HG03571 (cell line): Measurements from ENCODE around the gene BMPR1B.

Experiments
- ATAC-seq: cut with Tn5 transposase; IDR thresholded peaks from one replicate; pipeline ENCODE4 v1.9.1; 2021; ENCODE audit not compliant: unreplicated experiment

BMPR1B gene

DNA sequence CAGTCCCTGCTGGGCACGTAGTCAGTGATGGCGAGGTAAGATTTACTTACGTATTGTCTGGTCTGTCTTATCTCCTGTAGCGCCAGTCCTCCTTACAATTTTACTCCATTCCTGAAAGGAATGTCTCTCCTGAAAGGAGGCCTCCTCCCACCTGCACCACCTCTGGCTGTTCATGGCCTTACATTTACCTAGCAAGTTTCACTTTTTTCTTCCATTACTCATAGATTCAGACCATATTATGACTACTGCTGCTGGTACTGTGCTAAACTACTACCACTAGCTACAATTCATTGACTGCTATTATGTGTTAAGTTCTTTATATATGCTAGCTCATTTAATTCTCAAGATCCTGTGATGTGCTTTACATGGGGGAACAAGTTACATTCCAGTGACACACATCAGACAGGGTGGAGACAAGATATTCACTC, 189.9 kb downstream of the BMPR1B start:
- no peak for ATAC-seq

DNA sequence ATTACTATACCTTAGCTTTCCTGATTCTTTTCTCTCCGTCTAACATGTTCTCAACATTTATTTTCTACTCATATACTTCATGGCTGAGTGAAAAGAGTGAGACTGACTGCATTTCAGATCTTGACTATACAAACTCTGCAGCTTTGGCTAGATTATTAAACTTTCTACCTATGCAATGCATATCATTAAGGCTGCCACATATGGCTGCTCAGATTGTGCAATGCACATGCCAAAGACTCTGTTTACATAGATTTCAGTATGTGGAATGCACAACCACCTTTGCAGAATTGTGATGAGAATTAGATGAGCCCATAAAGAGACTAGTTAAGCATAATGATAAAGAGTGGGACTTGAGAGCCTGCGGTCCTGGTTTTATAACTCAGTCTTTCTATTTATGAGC, 196.5 kb downstream of the BMPR1B start:
- ATAC-seq, result no peak

DNA sequence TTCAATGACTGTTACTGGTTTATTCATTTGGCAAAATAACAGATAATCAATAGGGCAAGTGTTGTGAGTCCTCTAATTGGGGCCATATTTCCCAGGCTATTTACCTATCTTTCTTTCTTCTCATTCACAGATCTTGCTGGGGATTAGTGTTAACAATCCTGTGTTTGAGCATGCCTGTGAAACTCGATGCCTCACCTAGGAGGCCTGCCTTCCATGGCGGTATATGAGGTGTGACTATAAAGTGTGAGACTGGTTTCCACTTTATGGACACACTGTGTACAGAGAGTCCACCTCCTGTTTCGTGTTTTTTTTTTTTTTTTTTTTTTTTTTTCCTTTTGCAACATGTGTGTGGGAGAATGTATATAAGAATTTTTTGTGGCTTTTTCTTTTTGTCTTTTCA, 199.3 kb downstream of the BMPR1B start:
- ATAC-seq, result no peak

DNA sequence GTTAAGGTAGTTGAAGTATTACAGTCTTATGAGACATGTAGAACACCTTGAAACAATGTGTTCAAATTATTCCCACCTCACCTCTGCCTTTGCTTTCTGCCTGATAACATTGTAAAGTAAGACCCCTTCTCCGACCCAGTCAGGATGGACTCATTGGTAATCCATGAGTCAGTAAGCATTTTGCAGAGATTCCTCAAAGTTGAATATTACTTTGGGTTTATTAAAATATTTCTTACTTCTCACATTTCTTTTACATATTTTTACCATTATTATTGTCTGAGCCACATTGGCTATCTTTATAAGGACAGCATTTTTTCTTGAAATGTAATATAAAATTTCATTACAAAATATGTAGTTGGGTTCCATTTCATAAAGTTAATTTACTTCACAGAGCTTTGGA, 201.6 kb downstream of the BMPR1B start:
- ATAC-seq, result no peak

DNA sequence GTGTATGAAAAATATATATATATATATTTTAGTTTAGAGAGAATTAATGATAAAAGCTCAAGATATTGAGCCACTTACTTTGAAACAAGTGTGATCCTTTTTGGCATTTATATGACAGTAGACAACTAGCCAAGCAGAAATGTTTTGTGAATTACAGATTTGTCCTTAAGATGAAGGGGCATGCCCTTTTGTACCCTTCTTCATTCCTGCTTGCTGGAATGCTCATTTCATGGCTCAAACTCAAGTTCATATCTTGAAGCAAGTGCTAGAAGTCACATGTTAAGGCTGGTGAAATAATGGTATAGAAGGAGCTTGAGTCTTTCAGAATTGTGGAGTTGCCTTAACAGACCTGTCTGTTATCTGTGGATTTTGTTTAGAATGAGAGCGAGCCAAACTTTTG, 203.0 kb downstream of the BMPR1B start:
- ATAC-seq, result no peak

DNA sequence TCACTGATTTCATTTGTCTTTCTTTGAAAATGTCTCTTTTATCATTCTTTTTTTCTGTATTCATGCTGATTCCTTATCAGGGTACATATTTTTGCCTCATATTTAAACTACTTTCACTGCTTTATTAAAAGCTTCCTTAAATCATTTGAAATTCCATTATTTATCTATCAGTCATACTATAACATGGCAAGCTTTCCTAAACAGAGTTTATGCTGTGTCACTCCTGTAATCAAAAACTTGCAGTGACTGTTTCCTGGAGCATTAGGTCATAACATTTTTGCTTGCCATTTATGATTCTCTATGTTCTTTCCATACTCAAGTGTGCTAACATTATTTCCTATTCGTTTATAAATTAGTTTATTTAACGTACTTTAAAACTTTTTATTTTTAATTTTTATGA, 203.7 kb downstream of the BMPR1B start:
- no peak for ATAC-seq

DNA sequence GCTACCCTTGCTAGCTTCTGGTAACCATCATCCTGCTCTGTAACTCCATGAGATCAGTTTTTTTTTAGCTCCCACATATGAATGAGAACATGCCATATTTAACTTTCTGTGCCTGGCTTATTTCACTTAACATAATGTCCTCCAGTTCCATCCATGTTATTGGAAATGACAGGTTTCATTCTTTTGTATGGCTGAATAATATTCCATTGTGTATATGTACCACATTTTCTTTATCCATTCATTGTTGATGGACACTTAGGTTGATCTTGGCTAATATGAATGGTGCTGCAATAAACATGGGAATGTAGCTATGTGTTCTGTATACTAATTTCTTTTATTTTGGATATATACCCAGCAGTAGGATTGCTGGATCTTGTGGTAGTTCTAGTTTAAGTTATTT, 204.7 kb downstream of the BMPR1B start:
- ATAC-seq, result no peak

DNA sequence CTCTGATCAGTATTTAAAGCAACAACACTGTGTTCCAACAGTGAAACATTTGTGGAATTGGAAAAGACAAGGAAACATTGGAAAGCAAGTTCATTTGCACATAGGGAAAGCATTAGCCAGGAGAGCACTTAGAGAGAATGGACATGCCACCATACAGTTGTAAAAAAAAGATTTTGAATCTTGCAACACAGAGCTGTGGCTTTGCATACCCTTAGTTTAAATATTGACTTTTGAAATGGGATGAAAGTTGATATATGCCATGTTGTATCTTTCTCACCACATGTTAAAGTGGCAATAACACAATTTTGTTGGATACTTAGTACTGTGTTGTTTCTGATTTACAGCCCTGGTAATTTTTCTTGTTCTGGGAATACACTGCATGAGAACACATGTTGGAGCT, 208.1 kb downstream of the BMPR1B start:
- ATAC-seq, result no peak

DNA sequence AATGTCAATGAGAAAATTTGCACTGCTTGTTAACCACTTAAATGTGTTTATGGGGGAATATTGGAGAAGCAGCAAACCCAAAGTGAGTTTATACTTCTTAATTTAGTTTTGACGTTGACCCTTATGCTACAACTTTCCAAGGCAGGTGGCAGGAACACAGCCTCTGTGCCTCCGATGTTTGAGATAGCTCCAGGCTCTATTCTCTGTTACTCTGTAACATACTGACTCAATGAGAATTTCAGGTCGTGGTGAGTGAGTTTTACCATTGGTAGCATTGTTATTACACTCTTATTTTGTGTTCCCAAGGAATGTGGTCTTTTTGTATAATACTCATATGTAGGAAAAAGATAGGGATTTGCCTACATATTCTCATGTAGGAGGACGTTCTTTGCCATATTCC, 210.7 kb downstream of the BMPR1B start:
- no peak for ATAC-seq

DNA sequence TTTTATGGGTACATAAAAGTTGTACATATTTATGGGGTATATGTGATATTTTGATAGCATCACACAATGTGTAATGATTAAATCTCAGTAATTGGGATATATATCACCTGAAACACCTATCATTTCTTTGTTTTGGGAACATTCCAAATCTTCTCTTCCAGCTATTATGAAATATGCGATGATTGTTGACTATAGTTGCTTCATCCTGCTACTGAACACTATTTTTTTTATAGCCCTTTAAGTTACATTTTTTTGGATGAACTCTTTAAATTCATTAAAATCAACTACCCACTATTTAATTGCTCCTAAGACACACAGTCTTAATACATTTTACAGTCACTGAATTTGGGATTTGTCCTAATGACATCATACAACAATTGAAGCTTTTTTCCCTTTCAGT, 212.9 kb downstream of the BMPR1B start:
- ATAC-seq, result no peak

DNA sequence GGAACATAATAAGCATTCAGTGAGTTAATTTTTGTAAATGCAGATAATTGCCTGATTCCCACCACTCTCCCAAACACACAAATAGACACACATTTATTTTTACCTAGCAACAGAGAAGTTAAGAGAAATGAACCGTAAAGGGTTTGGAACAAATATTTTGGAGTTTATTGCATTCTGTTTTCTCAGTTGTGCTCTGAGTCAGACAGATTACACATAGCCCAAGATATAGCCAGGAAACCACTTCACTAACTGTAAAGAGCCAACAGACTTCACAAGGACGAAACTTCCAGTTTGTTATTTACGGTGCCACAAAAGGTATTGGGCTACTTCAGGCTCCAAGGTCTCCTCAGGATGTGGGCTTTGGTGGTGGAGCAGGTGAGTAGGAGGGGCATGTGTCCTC, 217.0 kb downstream of the BMPR1B start:
- no peak for ATAC-seq

DNA sequence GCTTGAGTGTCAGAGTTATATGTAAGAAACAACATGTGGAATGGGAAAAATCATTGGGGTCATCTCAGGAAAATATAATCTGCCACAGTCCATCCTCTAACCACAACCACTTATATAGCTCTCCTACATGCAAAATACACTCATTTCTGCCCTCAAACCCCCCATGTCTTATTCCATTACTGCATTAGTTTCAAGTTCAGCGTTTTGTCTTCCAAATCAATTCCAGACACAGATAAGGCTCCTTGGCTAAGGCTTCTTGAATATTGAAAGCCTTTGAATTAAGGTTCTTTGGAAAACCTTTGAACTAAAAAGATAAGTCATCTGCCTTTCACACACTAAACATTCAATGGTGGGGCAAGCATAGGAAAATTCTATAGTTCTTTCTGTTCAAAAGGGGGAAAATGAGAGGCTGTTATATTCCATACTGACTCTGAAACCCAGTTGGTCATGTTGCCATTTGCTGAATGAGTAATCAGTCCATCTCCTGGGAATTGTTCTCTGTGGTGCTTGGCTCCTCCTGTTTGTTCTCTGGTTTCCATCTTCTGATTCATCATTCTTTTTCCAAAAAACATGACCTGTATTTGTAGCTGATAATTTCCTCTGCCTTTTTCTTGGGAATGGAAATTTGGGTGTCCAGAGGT, 218.7 kb downstream of the BMPR1B start:
- no peak for ATAC-seq

DNA sequence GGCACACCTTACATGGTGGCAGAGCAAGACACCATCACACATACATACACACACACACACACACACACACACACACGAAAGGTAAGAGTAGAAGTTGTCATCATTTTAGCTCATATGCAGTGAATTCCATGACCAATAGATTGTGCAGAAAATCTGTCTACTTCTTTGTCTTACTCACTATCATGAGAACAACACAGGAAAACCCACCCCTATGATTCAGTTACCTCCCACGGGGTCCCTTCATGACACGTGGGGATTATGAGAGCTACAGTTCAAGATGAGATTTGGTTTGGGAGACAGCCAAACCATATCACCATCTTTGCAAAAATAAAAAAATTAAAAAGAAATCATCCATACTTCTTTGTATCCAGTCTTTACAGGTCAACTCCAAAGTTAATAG, 221.1 kb downstream of the BMPR1B start:
- ATAC-seq, result no peak

DNA sequence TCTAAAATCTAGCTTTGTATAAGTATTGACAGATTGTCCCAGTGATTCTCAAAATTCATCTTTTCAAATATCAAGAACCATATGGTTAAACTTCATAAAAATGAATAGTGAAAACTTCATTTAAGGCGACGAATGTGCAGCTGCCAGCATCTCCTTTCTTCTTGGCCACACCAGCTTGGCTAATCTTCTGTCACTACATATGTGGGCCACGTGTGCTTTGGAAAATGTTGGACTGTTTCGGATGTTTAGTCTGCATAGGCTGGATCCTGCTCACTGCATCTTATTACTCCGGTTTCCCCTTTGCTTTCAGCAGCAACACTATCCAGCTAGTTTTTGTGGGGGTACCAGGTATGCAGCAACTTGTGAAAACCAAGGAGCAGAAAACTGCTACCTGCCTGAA, 221.9 kb downstream of the BMPR1B start:
- no peak for ATAC-seq

DNA sequence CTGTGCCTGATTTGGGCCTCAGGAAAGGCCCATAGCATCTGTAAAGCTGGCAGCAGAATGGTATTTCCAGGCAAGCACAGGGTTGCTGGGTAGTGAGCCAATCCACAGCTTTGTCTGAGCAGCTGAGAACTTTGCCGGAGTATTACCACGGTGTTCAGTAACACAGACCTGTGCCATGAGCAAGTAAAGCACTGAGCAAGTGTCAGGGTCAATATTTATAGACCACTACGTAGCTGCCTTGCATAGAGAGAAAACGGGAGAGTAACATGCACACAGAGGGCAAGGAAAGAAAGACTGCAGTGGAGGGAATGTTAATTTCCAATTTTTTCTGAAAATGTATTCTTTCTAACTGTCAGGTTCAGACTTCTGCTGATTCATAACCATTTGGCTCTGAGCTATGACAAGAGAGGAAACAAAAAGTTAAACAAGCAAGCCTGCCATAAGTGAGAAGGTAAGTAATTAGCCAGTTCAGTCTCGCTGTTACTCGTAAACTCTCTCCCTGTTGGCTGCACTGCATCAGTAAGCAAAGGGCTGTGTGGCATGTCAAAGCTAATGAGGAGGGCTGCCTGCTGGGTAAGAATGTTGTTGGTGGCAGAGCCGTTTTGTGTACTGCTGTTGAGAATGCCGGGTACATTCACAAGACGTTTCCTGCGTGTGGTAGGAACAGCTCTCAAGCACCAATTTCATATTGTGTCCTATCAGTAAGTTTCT, 238.1 kb downstream of the BMPR1B start:
- ATAC-seq, result no peak

DNA sequence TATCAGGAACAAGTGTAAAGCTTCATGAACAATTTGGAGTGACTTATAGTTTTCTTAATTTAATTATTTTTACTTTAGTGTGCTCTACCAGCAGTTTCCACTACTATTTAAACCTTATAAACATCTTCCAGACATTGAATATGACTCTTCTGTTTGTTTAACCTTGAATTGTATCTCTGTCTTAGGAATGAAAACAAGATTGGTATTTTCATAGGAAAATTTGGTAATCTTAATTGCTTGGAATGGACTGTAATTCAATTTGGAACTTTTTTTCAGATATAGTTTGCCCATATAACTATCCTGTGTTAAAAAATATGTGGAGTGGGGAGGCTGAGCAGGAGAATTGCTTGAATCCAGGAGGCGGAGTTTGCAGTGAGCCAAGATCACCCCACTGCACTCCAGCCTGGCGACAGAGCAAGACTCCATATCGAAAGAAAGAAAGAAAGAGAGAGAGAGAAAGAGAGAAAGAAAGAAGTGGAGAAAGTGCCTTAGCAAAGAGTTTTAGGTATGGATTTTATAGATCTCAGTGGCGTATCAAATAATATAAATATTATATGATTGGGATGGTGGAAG, 242.4 kb downstream of the BMPR1B start:
- ATAC-seq, result no peak

DNA sequence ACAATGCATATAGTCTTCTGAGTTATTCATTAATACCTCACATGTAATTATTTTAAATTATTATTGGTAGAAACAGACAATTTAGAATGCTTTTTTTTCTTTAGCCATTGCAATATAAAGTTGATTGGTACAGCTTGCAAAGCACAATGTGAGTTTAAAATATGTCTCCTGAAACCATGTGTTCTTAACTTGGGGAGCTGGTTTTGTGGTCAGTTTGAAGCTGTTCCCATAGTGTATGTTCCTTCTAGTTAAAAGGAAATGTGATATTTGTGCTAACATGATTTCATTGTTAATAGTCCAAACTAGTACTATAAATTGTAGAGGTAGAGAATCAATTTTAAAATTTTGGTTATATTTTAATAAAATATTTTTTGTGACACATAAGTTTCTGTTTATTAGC, 247.2 kb downstream of the BMPR1B start:
- no peak for ATAC-seq

DNA sequence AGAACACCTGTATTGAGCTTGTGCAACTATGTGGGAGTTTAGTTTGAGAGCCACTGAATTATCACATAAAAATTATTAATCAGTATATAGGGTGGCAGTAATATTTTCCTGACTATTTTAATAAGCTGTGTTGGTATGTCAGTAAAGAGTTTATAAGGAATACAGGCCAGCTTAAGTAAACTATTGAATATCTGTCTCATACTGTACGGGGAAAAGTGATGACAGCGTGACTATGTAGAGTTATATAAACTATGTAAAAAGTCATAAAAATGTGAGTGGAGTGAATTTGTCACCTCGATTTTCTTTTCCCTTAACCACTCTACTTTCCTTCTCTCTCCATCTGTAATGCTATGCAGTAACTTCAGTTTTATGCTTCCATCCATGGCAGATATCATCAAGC, 250.2 kb downstream of the BMPR1B start:
- ATAC-seq, result no peak

DNA sequence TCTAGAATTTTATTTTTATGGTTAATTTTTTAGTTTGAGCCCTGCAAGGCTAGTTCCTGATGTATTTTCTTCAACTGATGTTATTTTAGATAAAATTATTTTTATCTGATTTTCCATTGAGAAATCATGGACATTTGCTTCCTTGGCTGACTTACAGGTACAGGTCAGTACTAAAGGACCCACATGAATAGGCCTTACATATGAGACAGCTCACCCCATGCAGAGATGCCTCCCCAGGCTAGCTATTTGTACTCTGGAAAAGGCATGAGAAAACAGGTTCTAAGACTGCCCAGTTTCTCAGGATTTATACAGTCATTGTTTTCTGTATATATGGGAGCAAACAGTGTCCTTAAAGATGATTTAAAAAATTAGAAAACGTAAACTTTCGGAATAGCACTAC, 255.5 kb downstream of the BMPR1B start:
- ATAC-seq, result no peak

DNA sequence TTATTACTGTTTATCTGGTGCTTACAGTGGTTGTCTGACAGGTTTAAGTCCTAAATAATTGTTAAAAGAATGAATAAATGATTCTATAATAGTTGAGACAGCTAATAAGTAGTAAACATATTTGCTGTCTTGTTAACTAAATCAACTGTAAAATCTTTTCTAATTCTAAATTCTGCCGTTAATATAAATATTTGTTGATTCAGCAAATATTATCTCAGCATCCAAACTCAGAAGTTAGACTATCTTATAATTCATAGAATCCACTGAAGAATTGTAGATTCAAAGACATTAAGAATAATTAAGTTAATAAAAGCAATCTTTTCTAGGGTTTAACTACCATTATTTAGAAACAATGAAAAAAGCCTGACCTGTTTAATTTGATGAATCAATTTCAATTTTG, 256.3 kb downstream of the BMPR1B start:
- ATAC-seq, result no peak

DNA sequence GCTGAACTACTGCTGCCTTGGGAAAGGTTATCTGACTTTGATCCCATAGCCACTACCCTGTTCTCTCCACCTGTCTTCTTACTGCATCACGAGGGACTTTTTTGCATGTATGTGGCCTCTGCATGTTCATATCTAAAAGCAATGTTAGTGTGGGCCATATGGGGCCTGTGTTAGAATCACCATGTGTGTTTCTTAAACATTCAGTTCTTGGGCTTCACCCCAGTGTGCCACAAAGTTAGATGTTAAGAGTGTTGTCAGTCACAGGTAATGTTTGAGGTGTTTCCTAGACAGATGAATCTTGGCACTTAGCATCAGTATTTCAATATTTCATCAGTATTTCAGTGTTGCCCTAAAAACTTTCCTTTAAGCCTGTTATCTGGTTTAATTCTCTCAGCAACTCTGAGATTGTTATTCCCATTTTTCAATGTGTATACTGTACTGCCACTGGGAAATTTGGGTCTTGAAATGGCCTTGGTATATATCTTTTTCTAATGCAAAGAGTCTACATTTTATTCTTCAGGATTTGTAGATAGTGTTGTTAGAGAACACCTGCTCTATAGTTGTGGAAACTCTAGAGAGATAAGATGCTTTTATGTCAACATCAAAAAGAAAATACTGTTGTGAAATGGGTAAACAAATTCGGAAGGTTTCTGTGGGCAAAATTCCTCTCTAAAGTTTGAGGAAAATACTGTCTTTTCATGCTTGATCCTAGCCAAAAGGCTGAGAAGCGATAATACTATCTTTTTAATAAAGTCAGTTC, 259.7 kb downstream of the BMPR1B start:
- no peak for ATAC-seq

DNA sequence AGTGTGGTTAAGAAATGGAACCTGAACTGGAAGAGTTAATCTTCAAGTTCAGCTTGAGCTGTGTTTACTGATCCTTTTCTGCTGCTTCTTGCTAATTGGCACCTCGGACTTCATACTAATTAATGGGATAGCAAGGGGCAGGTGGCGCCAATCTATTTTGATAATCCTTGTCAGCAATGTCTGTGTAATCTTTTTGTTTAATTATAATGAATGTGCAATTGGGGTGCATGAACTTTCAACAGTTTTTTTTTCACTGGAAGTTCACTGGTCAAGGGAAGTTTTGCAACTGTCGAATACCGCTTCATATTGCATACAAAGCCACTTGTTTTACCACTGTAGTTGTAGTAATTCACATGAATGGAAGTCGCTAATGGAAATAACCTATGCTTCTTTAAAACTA, 261.0 kb downstream of the BMPR1B start:
- ATAC-seq, result no peak
